UCSD-AML1 (cell line): ENCODE results near the gene PKMYT1.

Experiments
- DNase-seq: peaks from one replicate; lab custom pipeline; 2025; ENCODE audit not compliant: unreplicated experiment; lab: John Stamatoyannopoulos, UW

The PKMYT1 gene

GRCh38 chr16:2980227-2981176 is at the start of gene PKMYT1:
TSS of gene PKMYT1 (minus strand) at chr16:2980446. CDS start at chr16:2979657, 789 bp downstream.
- peak; percentile 93 for DNase-seq

GRCh38 chr16:3029491-3030221 is 49.4 kb upstream of the PKMYT1 start:
- no peak for DNase-seq

GRCh38 chr16:3028716-3029319 is 48.6 kb upstream of the PKMYT1 start:
- DNase-seq, result no peak

DNA sequence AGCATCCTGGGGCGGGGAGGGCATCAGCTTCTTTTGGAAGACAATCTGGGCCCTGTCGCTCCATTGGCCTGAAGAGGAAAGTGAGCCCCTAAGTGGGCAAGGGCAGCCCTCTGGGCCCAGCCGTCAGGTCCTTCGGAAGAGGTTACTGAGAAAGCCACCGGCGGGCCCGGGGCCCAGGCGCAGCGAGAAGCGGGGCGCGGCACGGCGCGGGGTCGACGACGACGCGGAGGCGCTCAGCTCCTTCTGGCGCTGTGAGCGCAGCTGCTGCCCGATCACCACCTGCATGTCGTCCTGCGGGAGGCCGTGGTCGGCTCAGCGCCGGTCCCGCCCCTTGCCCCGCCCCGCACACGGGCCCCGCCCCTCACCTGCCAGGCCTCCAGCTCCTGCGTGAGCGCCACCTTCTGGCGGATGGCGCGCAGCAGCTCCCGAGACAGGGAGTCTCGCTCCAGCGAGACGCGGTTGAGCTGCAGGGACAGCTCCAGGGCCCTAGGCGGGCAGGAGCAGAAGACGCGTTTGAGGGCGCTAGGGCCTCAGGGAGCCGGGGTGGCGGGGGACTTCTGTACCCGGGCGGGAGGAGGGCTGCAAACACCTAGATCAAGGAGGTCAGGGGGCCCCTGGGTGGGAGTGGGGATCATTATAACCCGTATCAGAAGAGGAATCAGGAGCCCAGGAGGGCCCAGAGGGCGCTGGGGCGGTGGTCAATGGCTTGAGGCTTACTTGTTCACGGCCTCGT is 47.9 kb upstream of the PKMYT1 start:
- DNase-seq, result peak; percentile 87

DNA sequence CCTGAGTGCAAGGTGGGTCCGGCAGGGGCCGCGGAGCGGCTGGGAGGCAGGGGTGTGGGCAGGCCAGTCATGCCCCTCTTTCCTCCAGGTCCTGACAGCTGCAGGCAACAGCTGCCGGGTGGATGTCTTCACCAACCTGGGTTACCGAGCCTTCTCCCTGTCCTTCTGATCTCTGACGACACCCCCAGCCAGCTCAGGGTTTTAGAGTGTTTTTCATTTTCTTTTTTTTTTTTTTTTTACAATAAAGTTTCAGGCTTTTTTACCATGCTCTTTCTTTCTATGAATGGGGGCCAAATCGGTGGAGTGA is 47.2 kb upstream of the PKMYT1 start:
- no peak for DNase-seq

DNA sequence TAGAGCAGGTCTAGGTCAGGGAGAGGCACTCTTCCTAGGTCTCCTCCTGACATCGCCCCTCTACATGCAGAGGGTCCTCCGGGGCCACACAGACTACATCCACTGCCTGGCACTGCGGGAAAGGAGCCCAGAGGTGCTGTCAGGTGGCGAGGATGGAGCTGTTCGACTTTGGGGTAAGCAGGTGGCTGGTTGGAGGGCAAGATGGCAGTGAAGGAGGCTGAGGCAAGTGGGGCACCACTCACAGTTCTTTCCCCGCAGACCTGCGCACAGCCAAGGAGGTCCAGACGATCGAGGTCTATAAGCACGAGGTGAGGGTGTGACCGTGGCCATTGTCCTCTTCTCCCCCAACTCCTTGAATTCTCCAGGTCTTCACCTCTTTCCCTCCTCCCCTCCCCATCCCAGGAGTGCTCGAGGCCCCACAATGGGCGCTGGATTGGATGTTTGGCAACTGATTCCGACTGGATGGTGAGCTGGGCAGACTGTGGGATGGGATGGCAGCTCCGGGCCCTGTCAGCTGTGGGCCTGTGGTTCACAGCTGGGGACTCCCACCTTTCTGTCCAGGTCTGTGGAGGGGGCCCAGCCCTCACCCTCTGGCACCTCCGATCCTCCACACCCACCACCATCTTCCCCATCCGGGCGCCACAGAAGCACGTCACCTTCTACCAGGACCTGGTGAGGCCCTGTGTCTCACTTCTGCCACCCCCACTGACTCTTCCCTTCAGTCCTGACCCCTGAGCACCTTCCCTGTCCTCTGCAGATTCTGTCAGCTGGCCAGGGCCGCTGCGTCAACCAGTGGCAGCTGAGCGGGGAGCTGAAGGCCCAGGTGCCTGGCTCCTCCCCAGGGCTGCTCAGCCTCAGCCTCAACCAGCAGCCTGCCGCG is 46.6 kb upstream of the PKMYT1 start:
- no peak for DNase-seq

GRCh38 chr16:3026003-3026378 is 45.7 kb upstream of the PKMYT1 start:
- no peak for DNase-seq

- no peak for DNase-seq
Observed at GRCh38 chr16:3025032-3026002, 45.1 kb upstream of the PKMYT1 start.

- peak; percentile 96 for DNase-seq
Observed at GRCh38 chr16:3023669-3024478, 43.6 kb upstream of the PKMYT1 start, which contains the start of the genes HCFC1R1 and THOC6. TSS of gene HCFC1R1 (minus strand) at chr16:3023942. CDS start at chr16:3023941, 1 bp downstream. TSS of gene THOC6 (plus strand) at chr16:3024035. CDS start at chr16:3024327, 292 bp downstream.

- no peak for DNase-seq
Observed at GRCh38 chr16:3023415-3023668, 43.1 kb upstream of the PKMYT1 start.

DNA sequence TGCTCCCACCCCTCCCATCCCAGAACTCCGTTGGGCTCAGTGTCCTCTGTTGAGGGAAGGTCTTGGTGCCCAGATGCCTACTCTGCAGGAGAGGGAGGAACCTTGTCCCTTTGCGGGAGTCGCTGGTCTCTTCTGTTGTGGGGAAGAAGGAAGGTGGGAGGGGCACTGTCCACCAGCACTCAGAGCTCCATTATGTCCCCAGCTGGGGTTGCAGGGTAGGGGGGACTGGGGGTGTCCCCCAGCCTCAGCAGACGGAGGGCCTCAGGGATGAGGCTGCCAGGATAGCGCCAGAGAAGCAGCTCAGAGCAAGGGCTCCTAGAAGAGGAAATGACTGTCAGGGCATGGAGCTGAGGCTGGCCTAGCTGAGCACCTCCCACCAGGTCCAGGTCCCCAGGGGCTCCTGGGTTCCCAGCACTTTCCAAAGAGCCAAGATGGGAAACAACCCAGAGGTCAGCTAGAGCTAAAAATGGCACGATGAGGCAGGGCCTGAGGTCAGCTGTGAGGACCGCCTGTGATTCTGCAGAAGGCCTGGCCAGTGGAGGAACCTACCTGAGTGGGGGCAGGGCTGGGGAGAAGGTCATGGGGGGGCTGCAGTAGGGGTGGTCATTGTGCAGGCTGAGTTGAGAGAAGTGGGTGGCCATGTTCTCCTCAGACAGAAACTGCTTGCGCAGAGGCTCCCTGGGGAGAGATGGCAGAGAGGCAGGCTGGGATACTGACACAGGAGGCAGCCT is 42.6 kb upstream of the PKMYT1 start:
- DNase-seq, result peak; percentile 40

DNA sequence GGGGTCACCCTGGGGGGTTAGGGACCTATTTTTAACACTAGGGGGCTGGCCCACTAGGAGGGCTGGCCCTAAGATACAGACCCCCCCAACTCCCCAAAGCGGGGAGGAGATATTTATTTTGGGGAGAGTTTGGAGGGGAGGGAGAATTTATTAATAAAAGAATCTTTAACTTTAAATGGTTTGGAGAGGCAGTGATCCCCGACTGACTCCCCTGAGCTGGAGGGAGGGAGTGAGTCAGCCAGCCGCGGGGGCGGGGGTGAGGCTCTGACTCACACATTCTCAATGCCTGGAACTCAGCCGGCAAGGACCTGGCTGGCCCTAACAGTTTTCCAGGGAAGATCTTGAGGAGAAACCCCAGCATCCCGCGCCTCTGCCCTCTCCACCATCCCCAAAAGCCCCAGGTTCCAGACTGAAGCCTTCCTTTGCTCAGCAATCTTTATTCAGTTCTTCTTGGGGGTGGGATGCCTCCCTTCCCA is 42.0 kb upstream of the PKMYT1 start:
- peak; percentile 63 for DNase-seq

GRCh38 chr16:3021449-3022207 is 41.4 kb upstream of the PKMYT1 start:
- peak; percentile 79 for DNase-seq

GRCh38 chr16:3020604-3021448 is 40.6 kb upstream of the PKMYT1 start:
- DNase-seq, result no peak

DNA sequence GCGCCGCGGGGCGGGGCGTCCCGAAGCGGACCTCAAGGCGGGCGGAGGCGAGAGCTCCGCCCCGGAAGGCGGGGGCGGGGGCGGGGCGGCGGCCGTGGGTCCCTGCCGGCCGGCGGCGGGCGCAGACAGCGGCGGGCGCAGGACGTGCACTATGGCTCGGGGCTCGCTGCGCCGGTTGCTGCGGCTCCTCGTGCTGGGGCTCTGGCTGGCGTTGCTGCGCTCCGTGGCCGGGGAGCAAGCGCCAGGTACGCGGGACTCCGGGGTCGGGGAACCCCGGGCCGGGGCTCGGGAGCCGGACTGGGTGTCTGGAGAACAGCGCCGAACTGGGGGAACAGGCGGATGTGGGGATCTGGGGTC is 40.0 kb upstream of the PKMYT1 start, which contains the start of gene TNFRSF12A:
TSS of gene TNFRSF12A (plus strand) at position 122 of the 357 bp plus-strand sequence. CDS start at position 152, 30 bp downstream.
- DNase-seq, result peak; percentile 87
